HEK293 (cell line): ENCODE data around the gene NOC4L.

Experiments used
- ATF2 ChIP-seq: fragments of 450-650 bp; formaldehyde crosslinking; IDR thresholded peaks from 2 replicates; pipeline ENCODE4 v1.5.1; 2016; ENCODE audit warnings: missing biosample characterization, missing genetic modification characterization, low read depth
- MEIS1 ChIP-seq: sonication (generic); formaldehyde crosslinking; IDR thresholded peaks from 2 replicates; pipeline ENCODE4 v1.8.1; 2022; ENCODE audit warnings: missing genetic modification reagents, mild to moderate bottlenecking, borderline replicate concordance
- PRDM4 ChIP-seq: fragments of 450-650 bp; formaldehyde crosslinking; IDR thresholded peaks from 2 replicates; pipeline ENCODE4 v1.5.1; 2017; ENCODE audit warnings: missing biosample characterization, missing genetic modification characterization
- SETDB1 ChIP-seq: IDR thresholded peaks from one replicate; pipeline ENCODE4 v1.6.1; 2017; ENCODE audit warnings: mild to moderate bottlenecking, low read length, moderate library complexity, mixed read lengths; ENCODE audit not compliant: insufficient read length
- SP7 ChIP-seq: fragments of 450-650 bp; formaldehyde crosslinking; IDR thresholded peaks from 2 replicates; pipeline ENCODE4 v1.5.1; 2016; ENCODE audit warnings: missing biosample characterization, missing genetic modification characterization
- TCF7L2 ChIP-seq: IDR thresholded peaks from 2 replicates; pipeline ENCODE4 v1.6.1; 2011; ENCODE audit warnings: low read depth, mild to moderate bottlenecking, inconsistent platforms, low read length, moderate library complexity, borderline replicate concordance
- TRIM28 ChIP-seq: IDR thresholded peaks from 2 replicates; pipeline ENCODE4 v1.6.1; 2011; ENCODE audit warnings: low read length, control low read depth, borderline replicate concordance
- ZBTB17 ChIP-seq: fragments of 450-650 bp; formaldehyde crosslinking; IDR thresholded peaks from 2 replicates; pipeline ENCODE4 v1.5.1; 2016; ENCODE audit warnings: missing biosample characterization, missing genetic modification characterization
- ZBTB48 ChIP-seq: fragments of 450-650 bp; formaldehyde crosslinking; IDR thresholded peaks from 2 replicates; pipeline ENCODE4 v1.5.1; 2016; ENCODE audit warnings: missing biosample characterization, missing genetic modification characterization
- ZEB2 ChIP-seq: fragments of 450-650 bp; formaldehyde crosslinking; IDR thresholded peaks from 2 replicates; pipeline ENCODE4 v1.5.1; 2016; ENCODE audit warnings: missing biosample characterization, missing genetic modification characterization
- ZFHX2 ChIP-seq: fragments of 450-650 bp; formaldehyde crosslinking; conservative IDR thresholded peaks from 2 replicates; pipeline ENCODE4 v1.5.1; 2016; ENCODE audit warnings: missing biosample characterization, missing genetic modification characterization
- ZFP3 ChIP-seq: fragments of 450-650 bp; formaldehyde crosslinking; IDR thresholded peaks from 2 replicates; pipeline ENCODE4 v1.5.1; 2016; ENCODE audit warnings: low read depth, missing biosample characterization, missing genetic modification characterization
- ZNF140 ChIP-seq: fragments of 450-650 bp; formaldehyde crosslinking; IDR thresholded peaks from 2 replicates; pipeline ENCODE4 v1.5.1; 2016; ENCODE audit warnings: missing biosample characterization, missing genetic modification characterization
- ZNF146 ChIP-seq: fragments of 450-650 bp; formaldehyde crosslinking; IDR thresholded peaks from 2 replicates; pipeline ENCODE4 v1.5.1; 2016; ENCODE audit warnings: missing biosample characterization, missing genetic modification characterization
- ZNF157 ChIP-seq: fragments of 450-650 bp; formaldehyde crosslinking; IDR thresholded peaks from 2 replicates; pipeline ENCODE4 v1.5.1; 2016; ENCODE audit warnings: missing biosample characterization, missing genetic modification characterization
- ZNF169 ChIP-seq: fragments of 450-650 bp; formaldehyde crosslinking; IDR thresholded peaks from 2 replicates; pipeline ENCODE4 v1.5.1; 2016; ENCODE audit warnings: missing biosample characterization, missing genetic modification characterization
- ZNF211 ChIP-seq: fragments of 450-650 bp; formaldehyde crosslinking; IDR thresholded peaks from 2 replicates; pipeline ENCODE4 v1.5.1; 2016; ENCODE audit warnings: low read depth, missing biosample characterization, missing genetic modification characterization
- ZNF24 ChIP-seq: fragments of 450-650 bp; formaldehyde crosslinking; IDR thresholded peaks from 2 replicates; pipeline ENCODE4 v1.5.1; 2016; ENCODE audit warnings: missing biosample characterization, missing genetic modification characterization
- ZNF394 ChIP-seq: fragments of 450-650 bp; formaldehyde crosslinking; IDR thresholded peaks from 2 replicates; pipeline ENCODE4 v1.5.1; 2016; ENCODE audit warnings: missing biosample characterization, missing genetic modification characterization, mild to moderate bottlenecking, moderate library complexity, borderline replicate concordance
- ZNF48 ChIP-seq: fragments of 450-650 bp; formaldehyde crosslinking; IDR thresholded peaks from 2 replicates; pipeline ENCODE4 v1.5.1; 2016; ENCODE audit warnings: missing biosample characterization, missing genetic modification characterization
- ZNF514 ChIP-seq: fragments of 450-650 bp; formaldehyde crosslinking; IDR thresholded peaks from 2 replicates; pipeline ENCODE4 v1.5.1; 2016; ENCODE audit warnings: missing biosample characterization, missing genetic modification characterization
- ZNF555 ChIP-seq: fragments of 450-650 bp; formaldehyde crosslinking; conservative IDR thresholded peaks from 2 replicates; pipeline ENCODE4 v1.5.1; 2017; ENCODE audit warnings: missing biosample characterization, mild to moderate bottlenecking, missing genetic modification characterization, inconsistent platforms
- ZNF610 ChIP-seq: fragments of 450-650 bp; formaldehyde crosslinking; IDR thresholded peaks from 2 replicates; pipeline ENCODE4 v1.5.1; 2016; ENCODE audit warnings: missing biosample characterization, missing genetic modification characterization, borderline replicate concordance
- ZNF623 ChIP-seq: fragments of 450-650 bp; formaldehyde crosslinking; IDR thresholded peaks from 2 replicates; pipeline ENCODE4 v1.5.1; 2016; ENCODE audit warnings: missing biosample characterization, missing genetic modification characterization
- ZNF785 ChIP-seq: fragments of 450-650 bp; formaldehyde crosslinking; IDR thresholded peaks from 2 replicates; pipeline ENCODE4 v1.5.1; 2016; ENCODE audit warnings: missing biosample characterization, missing genetic modification characterization
- TF ChIP-seq, protein P1 (sequence below): fragments of 450-650 bp; formaldehyde crosslinking; IDR thresholded peaks from 2 replicates; pipeline ENCODE4 v1.5.1; 2017; ENCODE audit warnings: missing biosample characterization, mild to moderate bottlenecking, missing genetic modification characterization, moderate library complexity

NOC4L gene

DNA sequence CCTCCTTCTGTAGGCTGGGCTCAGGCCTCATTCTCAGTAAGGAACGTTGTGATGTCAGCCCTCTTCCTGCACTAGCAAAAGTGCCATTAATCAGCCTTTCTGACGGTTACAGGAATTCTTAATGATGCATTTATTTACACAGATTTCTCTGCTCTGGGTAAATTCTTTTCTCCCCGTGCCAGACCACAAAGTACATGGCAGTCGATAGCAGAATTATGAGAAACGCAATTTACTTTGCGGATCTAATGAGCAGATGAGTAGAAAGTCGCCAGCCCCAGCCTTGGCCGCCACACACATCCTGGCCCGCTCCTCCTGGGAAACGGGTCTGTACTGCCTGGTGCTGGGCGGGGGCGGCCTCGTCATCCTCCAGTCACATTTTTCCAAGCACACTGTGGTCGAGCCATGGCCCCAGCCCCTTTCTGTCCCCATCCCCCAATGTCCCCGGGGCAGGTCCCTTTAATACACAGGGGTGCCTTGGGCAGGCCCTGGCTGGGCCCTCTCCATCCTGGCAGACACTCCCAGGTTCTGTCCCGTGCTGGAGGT lies 25.9 kb downstream of the NOC4L start (continued):
- TF ChIP-seq ZNF157 (tag by site-specific recombination) (no peak), ZNF146 (tag by site-specific recombination) (no peak), ZFP3 (tag by site-specific recombination) (no peak), ZEB2 (tag by site-specific recombination) (peak; percentile 89), ATF2 (peak; percentile 48; the same call in 1 of the 2 replicates), TRIM28 (no peak), PRDM4 (tag by site-specific recombination) (0 out of 2 replicates have a peak, but pooled peaks have one; percentile 30), ZNF48 (tag by site-specific recombination) (no peak), SETDB1 (no peak), ZNF169 (tag by site-specific recombination) (no peak), ZNF140 (tag by site-specific recombination) (no peak), ZNF211 (tag by site-specific recombination) (no peak), ZBTB48 (no peak), ZBTB17 (tag by site-specific recombination) (peak; percentile 97), ZFHX2 (tag by site-specific recombination) (peak; percentile 11; the same call in 1 of the 2 replicates), TCF7L2 (no peak), ZNF610 (tag by site-specific recombination) (peak; percentile 53; the same call in 1 of the 2 replicates), ZNF785 (tag by site-specific recombination) (no peak), ZNF555 (tag by site-specific recombination) (no peak), SP7 (peak; percentile 91), ZNF623 (tag by site-specific recombination) (no peak), MEIS1 (CRISPR knock-in tag) (0 out of 2 replicates have a peak, but pooled peaks have one; percentile 45), ZNF24 (tag by site-specific recombination) (no peak), ZNF514 (tag by site-specific recombination) (no peak), ZNF394 (tag by site-specific recombination) (peak; percentile 38; the same call in 1 of the 2 replicates)
- TF ChIP-seq, protein P1, sequence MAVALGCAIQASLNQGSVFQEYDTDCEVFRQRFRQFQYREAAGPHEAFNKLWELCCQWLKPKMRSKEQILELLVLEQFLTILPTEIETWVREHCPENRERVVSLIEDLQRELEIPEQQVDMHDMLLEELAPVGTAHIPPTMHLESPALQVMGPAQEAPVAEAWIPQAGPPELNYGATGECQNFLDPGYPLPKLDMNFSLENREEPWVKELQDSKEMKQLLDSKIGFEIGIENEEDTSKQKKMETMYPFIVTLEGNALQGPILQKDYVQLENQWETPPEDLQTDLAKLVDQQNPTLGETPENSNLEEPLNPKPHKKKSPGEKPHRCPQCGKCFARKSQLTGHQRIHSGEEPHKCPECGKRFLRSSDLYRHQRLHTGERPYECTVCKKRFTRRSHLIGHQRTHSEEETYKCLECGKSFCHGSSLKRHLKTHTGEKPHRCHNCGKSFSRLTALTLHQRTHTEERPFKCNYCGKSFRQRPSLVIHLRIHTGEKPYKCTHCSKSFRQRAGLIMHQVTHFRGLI (tag by site-specific recombination), result peak; percentile 30; the same call in 1 of the 2 replicates
- TF ChIP-seq, all 188 proteins: peak for 42
